RCC 7860 (cell line): ENCODE measurements around the gene MPZL3.
A peak's percentile ranks its signal among the peaks of the same experiment; 100 is the strongest.
"Not testable (repeated sequence)": the region's sequence is repeated elsewhere in the genome, so short reads cannot be mapped to it uniquely, and the experiment has no call there.

Experiments
- DNase-seq: peaks from one replicate; pipeline ENCODE4 v3.0.0-alpha.2; 2015; ENCODE audit warnings: low spot score
- FAIRE-seq: peaks from 2 replicates; lab custom pipeline; 2012; peaks lifted over from hg19 to GRCh38; lab: Jason Lieb, UNC

MPZL3 gene

DNA sequence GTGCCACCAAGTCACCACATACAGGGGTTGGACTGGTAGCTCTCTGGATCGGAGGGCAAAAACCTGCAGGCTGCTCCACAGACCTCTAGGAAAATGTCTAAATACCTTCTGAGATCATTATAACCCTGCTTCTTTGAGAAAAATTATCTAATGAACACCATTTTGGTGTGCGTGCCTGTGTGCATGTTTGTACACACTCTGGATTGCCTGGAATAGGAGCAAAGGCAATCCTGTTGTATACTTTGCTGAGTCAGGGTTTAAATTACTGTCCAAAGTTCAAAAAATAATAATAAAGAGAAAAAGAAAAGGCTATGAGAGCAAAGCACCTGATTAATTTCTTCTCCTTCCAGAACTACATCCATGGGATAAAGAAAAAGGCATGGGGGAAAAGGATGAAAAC lies 38.4 kb downstream of the MPZL3 start:
- DNase-seq (no peak), FAIRE-seq (no peak)

DNA sequence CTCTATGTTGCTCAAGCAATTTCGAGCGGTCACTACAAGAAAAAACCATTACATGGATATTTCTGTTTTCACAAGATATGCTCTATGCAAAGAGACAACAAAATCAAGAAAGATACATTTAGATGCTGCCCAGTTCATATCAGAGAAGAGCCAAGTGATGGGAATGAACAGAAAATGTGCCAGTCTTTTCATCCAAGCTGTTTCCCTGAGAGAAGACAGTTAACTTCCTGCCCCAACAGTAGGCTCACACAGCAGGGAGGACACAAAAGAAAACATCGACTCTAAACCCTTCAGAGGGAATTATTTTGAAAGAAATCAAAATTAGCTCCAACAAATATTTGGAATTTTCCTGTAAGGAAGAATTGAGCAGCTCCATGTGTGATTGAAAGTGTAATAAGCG lies 39.0 kb downstream of the MPZL3 start:
- DNase-seq (no peak), FAIRE-seq (no peak)

DNA sequence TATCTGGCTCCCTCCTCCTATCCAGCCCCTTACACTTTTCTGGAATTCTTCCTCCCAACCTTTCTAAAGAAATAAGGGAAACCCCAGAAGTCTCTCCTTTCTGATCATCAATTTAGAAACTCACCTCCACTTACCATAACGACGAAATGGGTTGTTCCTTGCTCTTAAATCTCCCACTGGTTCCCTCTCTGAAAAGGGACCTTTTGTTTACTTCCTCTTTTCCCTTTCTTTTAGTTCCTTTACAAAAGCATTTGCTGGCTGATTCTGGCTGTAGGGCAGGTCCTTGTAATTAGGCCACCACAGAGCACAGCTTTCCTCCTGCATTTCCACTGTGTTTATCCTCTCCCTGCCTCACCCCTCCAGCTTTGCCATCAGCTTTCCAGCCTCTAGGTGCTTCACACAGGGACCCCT lies 39.4 kb downstream of the MPZL3 start:
- no peak for FAIRE-seq
- DNase-seq: no peak

DNA sequence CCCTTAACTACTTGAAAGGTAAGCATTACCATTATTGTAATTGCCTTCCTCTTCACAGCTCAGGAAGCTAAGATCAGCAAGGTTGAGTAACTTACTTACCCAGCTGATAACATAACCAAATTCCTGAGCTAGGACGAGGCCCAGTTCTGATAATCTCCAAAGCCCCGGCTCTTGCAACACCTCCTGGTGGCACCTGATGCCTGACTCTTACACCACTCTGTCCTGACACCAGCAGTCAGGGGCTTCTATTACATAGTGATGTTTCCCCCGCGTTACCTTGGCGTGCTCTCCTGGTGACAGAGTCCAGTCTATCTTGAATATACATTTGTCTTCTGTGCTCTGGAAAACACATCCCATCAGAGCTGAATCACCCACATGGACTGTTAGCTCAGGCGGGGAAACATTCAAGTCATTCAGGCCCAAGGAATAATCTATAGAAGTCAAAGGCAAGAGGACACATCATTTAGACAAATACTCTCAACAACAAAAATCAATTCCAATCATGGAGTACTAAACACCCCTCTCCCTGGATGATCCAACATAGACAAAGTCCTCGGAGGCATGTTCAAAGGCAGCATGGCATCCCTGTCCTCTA lies 39.9 kb downstream of the MPZL3 start:
- no peak for FAIRE-seq
- no peak for DNase-seq

DNA sequence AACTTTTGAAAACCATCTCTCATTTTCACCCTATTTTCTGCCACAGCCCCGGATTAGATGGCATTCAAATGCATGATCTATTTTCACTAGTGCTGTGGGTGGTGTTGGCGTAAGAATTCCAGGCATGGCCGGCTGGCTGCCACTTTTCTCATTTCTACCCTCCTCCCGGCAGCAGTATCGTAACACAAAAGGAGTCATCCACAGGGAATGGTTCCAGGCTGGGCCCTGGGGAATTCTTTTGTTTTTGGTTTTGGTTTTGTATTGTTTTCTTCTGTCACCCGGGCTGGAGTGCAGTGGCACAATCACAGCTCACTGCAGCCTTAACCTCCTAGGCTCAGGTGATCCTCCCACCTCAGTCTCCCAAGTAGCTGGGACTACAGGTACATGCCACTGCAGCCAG lies 41.2 kb downstream of the MPZL3 start:
- FAIRE-seq (no peak), DNase-seq (no peak)

DNA sequence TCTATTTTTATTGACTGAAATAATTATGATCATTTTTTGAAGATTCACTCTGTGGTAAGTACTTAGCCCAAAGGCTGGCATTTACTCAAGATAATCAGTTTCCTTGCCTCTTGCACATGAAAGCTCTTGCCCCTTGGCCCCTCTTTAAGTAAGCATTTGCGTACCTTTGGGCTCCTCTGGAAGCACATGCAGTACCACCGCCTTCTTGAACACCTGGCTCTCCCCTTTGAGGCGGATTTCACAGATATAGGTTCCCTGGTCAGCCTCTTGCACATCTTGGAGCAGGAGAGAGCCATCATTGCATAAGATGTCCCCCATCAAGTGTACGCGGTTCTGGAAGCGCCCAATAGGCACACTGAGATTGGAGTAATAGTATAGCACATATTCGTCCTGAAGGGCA lies 41.8 kb downstream of the MPZL3 start:
- FAIRE-seq (no peak), DNase-seq (no peak)

DNA sequence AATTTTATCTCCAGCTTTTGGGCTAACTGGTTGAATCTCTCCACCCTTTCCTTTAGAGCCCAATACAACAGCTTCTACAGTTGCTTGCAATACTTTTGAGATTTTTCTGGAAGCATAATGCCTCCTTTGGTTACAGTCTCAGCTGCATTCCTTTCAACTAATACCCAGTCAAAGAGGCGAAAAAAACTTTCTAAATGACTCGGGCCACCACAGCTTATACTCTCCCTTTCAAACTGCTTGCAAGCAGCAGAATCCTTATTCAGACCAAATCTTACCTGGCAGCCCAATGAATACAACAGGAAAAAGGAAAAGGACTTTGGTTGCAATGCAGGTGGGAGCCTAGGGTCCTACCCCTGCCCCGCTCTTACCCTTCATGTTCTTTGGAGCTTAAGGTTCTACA lies 43.1 kb downstream of the MPZL3 start:
- FAIRE-seq: no peak
- DNase-seq: no peak

DNA sequence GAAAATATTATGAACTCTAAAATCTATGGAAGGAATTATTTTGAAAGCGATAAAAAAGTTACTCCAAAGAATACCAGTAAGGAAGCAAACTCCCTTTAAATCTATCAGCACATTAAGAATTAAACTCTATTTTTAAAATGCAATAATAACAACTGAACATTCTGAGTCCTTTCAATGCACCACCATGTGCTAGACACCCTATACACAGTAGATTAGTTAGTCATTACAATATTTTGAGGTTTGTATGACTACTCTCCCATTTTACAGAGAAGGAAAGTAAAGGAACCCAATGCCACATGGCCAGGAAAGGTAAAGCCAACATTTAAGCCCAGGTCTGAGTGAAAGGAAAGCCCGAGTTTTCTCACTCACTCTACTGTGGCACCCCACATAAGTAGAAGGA lies 45.1 kb downstream of the MPZL3 start:
- no peak for DNase-seq
- FAIRE-seq: no peak

DNA sequence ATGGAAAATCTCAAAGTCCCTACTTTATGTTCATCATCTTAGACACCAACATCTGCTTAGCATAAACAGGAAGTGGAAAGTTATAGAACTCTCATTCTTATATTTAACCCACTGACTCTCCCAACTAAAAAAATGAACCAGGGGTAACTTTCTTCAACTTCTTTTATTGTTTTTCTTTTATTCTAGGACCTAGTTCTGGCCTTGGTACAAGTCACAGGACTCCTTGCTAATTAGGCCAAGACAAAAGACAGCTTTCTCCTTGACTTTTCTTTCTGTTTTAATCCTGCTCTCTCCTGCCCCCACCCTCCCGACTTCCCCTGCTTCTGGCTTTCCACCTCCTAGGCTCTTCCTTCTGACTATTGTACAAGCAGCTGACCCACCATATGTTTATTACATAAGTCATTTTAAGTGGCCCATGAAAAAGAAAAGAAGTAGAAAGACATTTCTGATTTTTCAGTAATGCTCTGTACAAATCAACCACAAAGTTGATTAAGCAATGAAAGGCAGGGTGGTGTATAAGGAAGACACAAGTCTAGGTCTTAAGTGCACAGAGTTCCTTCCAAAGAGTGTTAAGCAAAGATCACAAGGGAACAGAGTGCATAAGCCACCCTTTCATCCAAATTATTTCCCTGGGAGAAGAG lies 45.7 kb downstream of the MPZL3 start:
- no peak for DNase-seq
- no peak for FAIRE-seq

DNA sequence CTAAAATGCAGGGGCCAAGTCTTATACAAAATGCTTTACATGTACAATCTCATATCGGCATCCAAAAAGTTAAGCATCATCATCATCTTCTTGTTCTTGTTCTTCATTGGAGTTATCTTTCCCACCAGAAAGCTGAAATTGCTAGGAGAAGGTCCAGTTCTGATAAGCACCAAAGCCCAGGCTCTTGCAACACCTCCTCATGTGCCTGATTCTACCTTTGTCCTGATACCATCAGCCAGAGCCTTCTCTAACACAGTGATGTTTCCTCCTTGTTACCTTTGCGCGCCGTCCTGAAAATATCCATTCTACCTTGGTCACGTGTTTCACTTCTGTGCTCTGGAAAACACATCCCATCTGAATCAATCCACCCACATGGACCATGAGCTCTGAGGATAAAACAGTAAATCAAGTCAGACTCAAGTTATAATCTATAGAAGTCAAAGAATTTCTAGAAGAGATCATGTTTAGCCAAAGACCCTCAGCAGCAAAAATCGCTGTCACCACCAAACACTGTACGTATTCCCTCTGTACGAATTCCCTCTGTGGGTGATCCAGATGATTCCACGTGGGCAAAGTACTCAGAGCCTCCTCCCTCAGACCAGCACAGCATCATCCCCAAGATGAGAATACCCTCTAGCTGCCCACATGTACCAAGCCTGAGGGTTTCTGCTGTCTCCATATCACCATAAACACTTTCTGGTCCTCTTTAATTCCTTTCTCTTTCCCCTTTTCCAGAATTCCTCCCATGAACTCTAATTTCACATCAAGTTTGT lies 46.4 kb downstream of the MPZL3 start:
- no peak for FAIRE-seq
- no peak for DNase-seq

DNA sequence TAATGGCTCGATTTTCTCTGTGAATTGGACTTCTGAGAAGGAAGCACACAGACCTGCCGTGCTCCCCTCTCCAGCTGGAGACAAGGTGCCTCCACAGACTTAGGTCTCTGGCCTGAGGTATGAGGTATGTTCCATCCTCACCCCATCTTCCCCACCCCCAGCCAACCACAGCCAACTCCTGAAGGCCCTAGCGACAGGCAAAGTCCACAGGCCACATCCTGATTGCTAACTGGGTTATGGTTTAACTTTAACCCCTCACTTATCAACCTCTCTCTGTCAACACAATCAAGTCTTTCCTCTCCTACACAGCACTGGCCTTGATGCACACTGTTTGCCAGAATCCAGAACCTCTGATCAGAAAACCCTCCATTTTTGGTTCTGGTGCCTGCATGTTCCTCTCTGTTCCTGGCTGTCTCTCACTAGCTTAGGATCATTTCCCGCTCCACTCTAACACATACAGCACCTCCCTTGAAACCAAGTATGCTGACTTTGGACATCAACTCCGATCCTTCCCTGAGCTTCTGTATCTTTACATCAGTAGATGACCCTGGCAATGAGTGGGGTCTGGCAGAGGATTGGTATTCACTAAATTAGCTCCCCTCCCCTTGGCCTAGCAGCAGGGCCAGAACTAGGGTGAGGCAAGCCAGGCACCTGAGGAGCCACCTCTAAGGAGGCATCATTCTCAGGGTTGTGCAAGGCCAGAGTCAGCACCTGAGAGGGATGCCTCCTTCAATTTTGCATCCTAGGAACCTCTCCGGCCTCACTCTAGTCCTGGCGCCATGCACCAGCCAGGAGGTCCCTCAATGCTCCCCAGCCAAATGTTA lies 49.4 kb downstream of the MPZL3 start:
- FAIRE-seq (no peak), DNase-seq (no peak)

DNA sequence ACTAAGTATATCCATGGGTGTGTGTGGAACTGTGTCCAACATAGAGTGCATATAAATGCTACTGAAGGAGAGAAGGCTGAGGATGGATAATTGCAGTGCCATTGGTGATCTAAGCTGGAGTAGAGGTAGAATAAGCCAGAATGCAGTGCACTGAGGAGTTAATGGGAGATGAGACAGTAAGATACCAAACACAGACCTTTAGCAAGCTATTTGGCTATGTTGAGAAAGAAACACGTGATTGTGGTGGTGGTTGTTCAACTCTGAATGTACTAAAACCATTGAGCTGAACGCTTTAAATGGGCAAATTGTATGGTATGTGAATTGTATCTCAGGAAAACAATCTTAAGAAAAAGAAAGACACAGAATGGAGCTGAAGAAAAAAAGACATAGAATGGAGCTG lies 50.2 kb downstream of the MPZL3 start:
- DNase-seq (no peak), FAIRE-seq (no peak)

DNA sequence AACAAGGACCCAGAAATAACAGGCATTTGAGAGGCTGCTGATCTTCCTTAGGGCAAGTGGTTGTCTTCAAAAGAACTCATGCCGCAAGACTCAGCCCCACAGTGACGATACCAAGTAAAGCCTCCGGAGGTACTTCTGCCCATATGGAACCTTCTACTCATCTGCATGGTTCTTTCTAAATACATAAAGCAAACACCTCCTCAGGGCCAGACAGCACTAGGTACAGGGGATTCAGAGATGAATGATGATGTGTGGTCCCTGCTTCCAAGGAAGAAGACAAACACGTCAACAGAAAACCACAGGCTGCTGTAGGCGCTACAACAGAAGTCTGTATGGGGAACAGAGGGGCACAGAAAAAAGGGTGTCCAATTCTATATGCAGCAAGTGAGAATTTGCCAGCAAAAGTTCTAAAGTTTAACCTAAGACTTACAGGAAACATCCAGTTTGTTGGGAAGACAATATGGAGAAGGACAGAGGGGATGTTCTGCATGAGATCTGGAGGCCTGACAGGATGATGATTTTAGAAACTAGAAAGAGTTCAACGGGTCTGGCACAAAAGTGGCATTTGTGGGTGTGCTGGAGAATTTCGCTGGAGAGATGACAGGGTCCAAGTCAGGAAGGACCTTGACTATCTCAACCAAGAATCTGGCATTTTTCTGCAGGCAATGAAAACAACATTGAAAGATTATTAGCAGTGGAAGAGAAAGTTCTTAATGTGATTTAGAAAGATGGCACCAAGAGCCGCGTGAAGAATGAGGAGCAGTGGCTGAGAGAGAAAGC lies 51.1 kb downstream of the MPZL3 start:
- no peak for DNase-seq
- no peak for FAIRE-seq

DNA sequence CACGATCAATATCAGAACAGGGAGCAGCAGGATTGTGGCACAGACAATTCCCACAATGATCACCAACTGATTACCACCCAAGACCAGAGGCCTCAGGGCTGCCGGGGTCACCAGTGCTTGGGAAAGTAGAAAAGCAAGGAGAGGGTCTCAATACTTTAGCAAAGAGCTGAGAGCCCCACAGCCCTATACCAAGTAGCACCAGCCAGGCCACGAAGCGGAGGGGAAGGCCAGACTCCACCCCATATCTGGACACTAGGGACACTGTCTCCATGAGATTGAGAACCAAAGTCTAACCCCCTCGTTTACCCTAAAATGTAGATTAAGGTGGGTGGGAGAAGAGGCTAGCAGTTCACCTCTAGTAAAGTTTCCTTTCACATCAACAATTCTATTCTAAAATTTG lies 51.7 kb downstream of the MPZL3 start:
- DNase-seq: no peak
- no peak for FAIRE-seq

DNA sequence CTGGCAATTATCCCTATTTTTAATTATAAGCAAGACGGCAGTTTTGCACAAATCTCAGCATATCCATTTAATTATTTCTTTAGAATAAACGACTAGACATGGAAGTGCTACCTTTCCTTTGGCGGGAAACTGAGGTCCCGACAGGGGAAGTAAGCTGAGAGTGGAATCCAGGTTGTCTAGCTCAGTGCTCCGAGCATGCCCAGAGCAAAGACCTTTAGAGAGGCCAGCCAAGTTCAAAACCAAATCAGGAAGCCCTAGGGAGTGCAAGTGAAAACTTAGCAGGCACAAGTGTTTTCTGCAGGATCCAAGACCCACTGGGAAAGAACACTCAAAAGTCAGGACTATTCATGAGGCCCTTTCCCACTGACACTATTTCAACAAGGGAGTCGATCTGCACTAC lies 53.0 kb downstream of the MPZL3 start:
- DNase-seq (no peak), FAIRE-seq (no peak)

DNA sequence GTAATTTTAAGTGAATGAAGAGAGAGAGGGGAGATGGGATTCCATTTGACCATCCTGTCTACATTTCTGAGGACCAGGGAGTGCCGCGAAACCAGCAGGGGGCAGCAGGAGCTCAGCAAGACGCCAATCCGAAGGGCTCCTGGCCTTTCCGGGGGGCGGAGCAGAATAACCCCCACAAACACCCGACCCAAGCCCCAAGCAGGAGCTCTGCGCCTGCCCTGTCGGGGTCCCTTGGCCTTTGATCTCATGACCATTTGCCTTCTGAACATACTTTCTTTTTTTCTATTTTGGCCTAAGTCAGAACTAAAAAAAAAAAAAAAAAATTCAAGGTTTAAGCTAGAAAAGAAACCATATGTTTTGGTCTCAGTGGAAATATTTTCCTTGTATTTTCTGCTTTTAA lies 53.8 kb downstream of the MPZL3 start:
- peak; percentile 8 for DNase-seq
- no peak for FAIRE-seq

DNA sequence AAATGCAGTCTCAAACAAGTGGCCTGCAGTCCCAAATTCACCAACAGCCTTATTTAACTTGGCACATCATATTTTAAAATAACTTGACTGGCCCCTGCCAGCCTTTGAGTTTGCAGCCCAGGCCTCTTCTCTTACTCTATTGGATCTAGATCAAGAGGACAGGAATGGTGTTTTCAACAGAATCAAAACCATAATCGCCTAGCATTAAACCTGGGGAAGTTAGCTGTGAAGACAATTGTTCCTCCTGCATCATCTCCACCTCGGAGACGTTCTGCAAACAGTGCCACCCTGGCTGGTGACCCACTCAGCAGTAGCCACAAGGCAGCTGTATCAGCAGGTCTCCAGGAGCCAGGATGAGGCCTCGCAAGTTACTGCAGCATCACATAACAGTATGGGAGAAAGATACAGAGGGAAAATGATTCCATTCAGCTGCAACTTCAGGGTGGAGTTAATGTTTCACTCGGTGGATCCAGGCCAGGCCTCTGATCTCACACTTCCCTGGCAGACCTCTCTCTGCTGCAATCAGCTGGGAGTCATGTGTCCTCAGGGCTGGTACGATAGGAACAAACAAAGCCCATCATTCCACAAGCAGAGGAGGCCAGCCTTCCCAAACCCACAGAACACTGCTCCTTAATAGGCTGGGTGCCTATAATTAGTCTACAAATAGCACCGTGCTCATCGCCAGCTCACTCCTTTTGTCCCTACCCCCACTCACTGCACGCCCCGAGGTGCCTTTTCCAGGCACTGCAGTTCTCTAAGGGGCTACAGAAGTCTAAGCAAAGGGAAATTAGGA lies 57.1 kb downstream of the MPZL3 start:
- DNase-seq: peak; percentile 69
- FAIRE-seq: peak; percentile 62

DNA sequence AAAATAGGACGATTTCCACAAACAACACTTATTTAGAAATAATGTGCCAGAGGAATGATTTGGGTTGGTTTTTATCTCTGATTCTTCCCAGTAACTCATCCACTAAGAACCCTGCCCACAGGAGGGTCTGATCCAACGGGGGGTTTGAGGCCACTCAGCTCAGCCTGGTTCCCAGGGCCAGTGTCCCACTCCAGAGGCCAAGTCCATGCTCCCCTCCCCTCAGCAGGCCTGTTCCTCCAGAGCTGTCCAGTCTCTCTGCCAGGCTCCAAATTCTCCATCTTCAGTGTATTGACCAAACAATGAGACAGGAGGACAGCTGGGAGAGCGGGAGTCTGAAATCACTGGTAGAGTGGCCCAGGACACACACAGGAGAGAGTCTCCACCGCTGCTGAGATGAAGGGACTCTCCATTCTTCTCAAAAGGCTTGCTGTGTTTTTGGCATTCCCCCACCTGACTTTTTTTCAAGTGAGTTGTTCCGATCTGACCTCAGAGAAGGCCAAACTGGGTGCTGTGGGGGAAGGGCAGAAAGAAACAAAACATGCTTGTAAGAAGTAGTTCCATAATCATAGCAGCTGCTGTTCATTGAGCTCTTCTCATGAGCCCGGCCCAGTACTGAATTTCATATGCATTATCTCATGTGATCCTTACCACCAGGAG lies 58.1 kb downstream of the MPZL3 start:
- DNase-seq (no peak), FAIRE-seq (no peak)

DNA sequence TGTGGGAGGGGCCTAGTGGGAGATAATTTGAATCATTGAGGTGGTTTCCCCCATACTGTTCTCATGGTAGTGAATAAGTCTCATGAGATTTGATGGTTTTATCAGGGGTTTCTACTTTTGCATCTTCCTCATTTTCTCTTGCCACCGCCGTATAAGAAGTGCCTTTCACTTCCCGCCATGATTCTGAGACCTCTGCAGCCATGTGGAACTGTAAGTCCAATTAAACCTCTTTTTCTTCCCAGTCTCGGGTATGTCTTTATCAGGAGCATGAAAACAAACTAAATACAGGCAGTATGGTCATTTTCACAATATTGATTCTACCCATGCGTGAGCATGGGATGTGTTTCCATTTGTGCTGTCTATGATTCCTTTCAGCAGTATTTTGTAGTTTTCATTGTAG lies 59.3 kb downstream of the MPZL3 start:
- FAIRE-seq, DNase-seq: not testable (repeated sequence)
